GM12801 (cell line): ENCODE results near the gene KIF13A.

Experiments
- CTCF ChIP-seq: IDR thresholded peaks from one replicate; pipeline ENCODE4 v1.5.1; 2011; ENCODE audit warnings: control low read depth; ENCODE audit not compliant: insufficient read length; ENCODE audit errors: extremely low read depth

Gene KIF13A

DNA sequence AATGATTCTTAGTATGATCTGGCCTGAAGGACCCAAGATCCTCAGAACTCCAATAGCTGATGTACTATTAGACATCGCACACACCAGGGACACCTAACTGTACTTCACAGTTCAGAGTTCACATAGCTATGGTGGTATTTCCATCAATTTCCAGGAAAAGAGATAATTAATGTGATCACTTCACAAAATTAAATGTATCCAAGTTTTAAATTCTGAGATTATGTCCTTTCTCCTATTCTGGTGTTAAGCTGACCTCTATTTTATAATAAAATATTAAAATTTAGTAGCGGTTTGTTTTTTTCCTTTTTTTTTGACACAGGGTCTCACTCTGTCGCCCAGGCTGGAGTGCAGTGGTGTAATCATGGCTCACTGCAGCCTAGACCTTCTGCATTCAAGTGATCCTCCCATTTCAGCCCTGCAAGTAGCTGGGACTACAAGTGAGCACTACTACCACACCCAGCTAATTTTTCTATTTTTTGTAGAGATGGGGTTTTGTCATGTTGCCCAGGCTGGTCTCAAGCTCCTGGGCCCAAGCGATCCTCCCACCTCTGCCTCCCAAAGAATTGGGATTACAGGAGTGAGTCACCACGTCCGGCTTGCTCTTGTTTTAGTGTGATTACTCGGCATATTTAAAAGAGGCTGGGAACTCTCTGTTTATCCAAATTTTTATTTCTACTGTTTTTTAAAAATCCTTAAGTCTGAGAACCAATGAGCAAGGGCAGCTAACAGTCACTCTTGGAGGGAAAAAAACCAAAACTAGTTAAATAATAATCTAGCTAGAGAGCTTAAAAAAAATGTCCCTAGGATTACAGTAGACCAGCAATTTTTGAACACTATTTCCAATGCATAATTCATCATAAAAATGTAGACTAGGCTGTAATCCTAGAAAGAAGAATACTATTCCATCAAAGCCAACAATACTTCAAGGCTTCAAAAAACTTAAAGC is 16.0 kb downstream of the KIF13A start:
- TF ChIP-seq CTCF: no peak

DNA sequence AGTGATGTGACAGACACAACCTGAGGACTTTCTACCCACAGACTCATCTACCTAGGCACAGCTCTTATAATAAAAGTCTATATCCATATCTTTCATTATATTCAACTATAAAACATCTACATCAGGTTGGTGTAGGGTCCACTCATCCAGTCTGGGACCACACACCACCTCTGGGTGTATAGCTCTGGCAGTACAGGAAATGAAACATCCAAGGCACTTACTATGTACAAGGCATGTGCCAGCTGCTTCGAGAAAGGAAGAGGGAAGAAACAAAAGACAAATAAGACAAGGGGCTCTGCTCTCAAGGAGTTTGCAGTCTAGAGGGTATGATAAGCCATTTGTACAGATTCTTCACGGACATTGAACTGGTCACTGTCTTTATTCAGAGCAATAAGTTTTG is 18.6 kb downstream of the KIF13A start:
- no peak for TF ChIP-seq CTCF

DNA sequence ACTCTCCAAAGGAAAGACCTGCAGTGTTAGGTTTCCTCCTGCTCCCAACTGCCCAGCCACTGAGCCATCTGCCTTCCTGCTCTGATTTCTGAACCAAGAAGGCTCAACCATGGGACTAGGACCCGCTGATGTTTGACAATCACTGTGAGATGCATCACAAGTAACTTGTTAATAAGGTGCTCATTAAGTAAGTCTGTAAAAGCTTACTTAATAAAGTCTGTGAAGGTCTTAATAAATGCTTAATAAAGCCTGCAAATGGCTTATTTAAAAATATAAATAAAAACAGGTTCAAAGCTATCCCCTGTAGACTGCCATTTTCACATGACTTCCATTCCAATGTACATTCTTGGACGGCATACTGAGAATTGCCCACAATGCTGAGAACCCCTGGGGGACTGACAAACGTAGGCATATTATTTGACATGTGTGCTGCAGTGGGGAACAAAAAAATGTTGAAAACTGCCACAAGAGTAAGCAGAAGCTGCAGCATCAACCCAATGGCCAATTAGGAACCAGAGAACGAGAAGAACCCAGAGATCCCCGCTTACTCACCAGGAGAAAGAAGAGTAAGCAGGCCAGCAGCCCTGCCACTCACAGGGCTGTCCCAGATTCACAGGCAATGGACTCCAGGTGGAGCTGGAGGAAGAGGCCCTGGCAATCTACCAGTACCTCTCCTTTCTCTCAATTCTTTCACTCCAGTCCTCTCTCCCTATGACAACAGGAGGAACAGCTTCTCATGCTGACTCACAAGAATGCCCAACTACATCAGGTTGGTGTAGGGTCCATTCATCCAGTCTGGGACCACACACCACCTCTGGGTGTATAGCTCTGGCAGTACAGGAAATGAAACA is 19.5 kb downstream of the KIF13A start:
- TF ChIP-seq CTCF: no peak

DNA sequence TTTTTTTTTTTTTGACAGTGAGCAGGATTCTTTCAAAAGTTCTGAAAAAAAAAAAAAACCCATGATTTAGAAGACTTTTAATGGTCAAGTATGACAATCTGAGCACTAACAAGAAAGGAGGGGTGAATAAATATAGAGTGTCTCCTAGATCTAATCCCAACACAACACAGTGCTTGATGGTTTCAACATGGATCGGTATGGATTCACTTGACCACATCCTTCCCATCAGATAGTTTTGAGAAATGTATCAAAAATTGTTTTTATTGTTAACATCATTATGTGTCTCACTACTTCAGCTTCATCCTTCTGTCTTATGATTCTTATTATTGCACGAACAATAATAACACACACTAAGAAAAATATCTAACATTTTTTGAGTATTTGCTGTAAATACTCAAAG is 21.0 kb downstream of the KIF13A start:
- no peak for TF ChIP-seq CTCF

DNA sequence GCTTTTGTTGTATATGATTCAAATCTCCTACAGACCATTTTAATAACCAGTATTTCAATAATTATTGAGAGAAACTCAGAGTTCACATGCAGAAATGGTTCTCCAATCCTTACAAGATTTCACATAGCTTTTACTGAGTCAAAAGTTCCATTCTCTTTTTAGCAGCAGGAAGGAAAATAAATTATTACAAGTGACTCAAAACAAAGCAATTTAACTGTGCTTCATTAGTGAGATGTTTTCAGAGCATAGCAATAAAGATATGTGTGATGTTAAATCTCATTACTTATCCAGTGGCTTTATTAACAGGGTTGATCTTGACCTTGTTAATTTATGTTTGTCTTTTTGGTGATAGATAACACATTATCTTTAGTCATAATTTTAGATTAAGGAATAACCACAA is 22.0 kb downstream of the KIF13A start:
- TF ChIP-seq CTCF: no peak

- TF ChIP-seq CTCF: no peak
These were observed 22.8 kb downstream of the KIF13A start for GRCh38 chr6:17964633-17965032.

DNA sequence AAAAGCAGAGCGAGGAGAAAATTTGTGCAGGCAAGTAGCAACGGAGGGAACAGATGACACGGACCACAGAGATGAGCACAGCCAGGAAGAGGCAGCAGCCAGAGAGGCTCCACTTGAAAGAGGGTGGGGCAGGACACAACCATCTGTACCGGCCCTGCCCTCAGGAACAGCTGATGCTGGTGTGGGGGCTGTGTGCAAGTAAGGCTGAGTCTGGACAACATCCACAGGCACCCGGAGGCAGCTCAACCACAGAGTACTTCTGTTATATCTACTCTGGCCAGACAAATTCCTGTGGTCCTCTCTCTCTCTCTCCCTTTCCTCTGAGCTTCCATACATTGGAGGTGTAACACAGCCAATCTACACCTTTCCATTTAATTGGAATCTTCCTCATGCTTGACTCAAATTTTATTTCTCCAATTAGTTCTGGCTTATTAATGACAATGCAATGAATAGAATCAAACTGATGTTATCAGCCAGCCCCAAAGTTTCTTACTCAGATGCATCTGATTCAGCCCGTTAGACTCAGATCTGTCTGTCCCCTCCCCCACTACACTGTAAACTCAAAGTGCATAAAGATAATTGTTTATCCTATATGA is 24.9 kb downstream of the KIF13A start:
- TF ChIP-seq CTCF: no peak
